HPDE6-E6E7 (cell line): ENCODE measurements around the gene FOXP1.

Source experiments
- DNase-seq: peaks from one replicate; pipeline ENCODE4 v3.0.0; 2011; ENCODE audit warnings: missing footprints; ENCODE audit errors: extremely low spot score

FOXP1 gene

DNA sequence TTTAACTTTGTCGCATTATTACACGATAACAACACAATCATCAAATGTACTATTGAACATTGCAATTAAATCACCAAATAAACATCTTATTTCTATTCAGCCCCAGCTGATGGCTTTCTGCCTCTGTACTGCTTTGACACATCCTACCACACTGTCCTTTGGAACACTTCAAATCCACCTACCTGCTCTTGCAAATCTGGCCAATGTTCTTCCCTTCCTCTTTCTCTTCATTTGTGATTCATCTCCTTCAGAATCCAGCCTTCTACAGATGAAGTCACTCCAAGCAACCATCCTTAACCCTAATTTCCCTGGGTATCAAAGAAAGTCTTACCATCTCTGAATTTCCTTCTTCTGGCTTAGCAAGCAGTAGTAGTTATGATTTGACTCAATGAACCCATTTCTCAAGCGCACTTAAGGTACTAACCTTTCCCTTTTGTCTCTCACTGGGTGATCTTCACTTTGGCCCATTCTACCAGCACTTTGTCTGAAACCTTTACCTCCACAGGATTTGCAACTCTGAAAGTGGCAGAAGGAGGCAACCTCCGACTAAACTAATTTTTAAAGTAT is 502.9 kb downstream of the FOXP1 start:
- no peak for DNase-seq

DNA sequence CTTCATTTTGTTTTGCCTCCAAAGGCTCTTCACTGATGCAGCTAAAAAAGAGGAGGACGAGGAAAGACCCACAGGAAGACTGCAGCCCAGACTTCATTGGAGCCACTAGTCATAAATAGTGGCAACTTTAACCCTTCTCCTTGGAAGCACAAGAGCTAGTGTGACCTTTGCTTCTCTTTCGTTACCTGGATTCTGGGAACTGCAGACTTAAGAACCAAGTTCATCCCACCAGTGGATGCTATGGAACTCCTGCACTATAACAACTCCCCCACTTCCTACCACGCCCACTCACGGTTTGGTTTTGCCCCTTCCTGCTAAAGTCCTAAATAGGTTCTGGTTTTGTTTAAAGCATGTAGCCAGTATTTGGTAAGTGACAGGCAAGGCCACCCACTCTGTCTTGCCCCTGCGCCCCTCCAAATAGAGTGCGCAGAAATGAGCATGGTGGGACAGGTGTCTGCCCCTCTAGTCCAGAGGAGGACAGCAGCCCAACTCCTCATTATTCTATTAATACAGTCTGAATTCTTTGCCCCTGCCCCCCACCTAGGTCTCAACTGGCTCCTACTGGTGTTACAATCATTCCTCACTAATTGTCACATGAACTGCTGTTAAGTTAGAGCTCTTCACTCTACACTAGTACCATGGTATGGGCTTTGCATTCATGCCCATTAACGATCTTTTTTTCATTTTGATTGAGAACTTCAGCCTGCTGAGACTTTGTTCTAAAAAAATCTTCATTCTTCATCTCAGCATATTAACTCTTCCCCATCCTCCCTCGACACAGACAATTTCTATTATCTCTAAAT is 504.6 kb downstream of the FOXP1 start:
- no peak for DNase-seq

DNA sequence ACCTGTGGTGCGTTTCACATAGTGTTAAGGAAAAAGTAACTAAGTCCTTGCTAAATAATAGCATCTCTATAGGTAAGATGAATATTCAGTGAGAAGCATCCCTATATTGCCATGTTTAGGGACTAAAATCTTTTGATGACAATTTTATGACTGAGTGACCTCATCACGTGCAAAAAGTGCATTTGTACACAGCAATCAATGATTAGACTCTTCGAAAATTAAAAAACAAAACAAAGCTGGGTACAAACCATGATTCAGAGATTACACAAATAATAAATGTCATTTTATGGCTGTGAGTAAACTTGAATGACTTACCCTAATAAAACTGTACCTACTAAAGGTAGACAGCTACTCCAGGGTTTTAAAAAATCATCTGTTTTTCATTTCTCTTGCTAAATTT is 505.3 kb downstream of the FOXP1 start:
- no peak for DNase-seq

GRCh38 chr3:71077070-71077469 is 506.5 kb downstream of the FOXP1 start:
- DNase-seq = no peak

DNA sequence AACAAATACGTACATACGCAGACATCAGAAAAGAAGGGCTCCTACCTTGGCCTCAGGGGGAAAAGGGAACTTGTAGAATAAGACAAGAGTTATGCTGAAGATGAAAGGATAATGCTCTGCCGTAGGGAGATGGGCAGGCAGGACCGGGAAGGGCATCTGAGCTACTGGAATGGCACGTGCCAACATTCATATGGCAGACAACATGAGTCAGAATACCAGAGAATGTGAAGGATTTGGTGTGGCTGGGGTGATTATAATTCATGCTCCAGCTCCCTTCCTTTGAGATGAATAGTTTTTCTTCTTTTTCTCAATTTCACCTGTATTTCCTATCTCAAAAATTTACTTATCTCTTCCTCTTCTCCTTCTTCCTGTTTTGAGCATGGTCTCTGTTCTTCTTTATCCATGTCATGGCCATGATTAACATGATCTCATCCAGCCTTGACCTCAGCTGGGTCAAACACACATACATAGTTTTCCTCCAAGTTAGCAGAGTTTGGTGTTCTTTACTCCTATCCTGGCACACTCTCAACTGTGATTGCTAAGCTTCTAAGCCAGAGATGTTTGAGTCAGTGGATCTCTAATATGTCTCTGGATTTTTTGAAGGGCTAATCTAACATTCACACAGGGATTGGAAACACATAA is 507.0 kb downstream of the FOXP1 start:
- no peak for DNase-seq

DNA sequence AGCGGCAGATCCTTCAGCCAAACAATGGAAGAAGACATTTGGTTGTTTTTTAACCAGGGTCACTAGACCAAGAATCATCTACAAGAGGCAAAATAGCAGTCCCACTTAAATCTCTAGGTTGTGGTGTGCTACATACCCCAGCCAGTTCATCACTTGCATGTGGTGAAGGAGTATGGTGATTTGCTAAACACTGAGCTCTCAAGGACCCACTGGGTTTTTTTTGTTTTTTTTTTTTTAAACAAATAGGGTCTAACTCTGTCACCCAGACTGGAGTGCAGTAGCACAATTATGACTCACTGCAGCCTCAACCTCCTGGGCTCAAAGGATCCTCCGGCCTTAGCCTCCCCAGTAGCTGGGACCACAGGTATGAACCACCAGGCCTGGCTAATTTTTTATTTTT is 508.0 kb downstream of the FOXP1 start:
- DNase-seq = no peak

- DNase-seq = no peak
Measured at GRCh38 chr3:71074423-71074822, 509.1 kb downstream of the FOXP1 start.

GRCh38 chr3:71072986-71073385 is 510.5 kb downstream of the FOXP1 start:
- DNase-seq = no peak

DNA sequence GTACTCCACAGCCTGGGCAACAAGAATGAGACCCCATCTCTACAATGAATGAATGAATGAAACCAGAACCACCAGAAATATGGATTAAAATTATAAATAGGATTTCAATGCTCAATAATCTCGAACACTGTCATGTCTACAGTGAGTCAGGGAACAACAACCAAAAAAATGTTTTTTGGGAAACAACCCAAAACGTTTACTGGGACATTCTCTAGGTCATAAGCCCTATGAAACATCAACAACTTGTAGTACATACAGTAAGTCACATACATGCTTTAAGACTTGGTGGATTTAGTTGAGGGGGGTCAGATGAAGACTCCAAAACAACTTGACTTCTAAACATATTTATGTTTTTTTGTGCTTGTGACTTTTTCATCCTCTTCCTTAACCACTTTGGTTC is 511.2 kb downstream of the FOXP1 start:
- no peak for DNase-seq

DNA sequence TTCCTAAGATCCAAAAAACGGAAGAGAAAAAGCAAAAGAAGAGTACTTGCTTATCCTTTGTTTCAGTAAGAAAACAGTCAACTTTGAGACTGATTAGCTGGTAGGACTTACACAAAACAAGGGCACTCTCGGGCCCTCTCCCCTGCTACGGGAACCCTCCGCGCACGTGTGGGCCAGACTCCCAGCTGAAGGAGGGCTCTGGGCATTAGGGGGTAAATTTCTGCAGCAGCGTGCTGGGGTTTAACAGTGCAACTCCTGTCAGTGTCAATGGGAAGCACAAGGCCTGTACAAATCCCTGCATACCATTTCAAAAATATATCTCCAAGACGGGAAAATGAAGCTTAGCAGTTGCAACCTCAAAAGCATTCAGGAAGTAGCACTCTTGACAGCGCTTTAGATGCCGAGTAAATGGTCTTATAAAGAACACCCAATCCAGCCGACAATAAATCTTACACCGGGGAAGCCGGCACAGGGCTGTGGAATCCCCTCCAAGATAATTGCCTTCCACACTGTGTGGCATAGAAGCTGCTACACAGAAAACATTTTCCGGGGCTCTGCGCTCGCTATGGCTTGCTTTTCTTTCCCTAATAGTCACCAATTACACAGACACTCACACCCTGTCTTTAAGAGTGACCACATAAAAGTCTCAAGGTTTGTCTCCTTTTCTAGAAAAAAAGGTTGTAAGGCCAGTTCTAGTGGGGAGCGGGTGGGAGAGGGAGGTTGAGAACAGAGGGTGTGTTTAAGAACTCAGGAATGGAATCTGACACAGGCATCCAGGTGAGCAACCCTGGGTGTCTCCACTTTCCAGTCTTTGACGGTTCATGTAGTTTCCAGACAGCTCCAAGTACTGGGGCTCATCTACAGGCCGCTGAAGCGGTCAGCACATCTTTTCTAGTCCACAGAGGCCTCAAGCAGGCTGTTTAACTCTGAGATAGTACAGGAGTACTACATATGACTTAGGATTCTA is 512.7 kb downstream of the FOXP1 start:
- no peak for DNase-seq

DNA sequence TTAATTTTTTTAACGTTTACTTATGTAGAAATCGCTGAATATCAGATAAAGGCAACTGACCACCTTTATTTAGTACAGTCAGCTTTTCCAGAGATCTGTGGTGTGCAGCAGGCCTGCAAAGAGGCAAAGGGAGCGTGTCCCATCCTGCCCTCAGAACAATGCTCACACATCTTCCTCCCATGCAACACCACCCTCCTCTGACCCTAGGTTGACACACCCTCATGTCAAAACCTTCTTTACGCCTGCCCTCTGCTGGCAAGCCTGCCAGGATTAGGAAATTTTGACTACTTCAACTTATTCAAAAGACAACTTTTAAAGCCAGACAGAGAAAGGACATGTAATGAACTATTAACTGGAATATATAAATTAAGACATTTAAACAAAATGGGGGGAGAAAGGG is 513.7 kb downstream of the FOXP1 start:
- peak; percentile 60 for DNase-seq

GRCh38 chr3:71067977-71068654 is 515.4 kb downstream of the FOXP1 start:
- no peak for DNase-seq

- no peak for DNase-seq
Measured at GRCh38 chr3:71066849-71067261, 516.7 kb downstream of the FOXP1 start.

DNA sequence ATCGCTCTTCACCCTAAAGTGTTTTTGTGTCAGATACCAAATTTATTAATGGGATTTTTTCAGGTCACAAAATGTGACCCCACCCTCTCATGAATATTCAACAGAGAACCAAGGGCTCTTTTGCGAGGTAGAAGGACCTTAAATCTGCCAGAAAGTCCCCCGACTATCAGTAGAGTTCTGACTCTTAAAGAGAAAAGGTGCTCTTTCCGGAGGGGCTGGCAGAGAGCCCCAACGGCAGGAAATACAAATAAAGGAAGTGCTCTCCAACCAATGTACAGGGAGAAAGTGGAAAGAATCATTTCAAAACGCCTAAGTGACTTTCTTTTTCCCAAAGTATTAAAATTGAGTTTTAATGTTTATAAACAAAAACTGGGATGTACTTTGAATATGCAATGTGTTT is 517.2 kb downstream of the FOXP1 start:
- no peak for DNase-seq

DNA sequence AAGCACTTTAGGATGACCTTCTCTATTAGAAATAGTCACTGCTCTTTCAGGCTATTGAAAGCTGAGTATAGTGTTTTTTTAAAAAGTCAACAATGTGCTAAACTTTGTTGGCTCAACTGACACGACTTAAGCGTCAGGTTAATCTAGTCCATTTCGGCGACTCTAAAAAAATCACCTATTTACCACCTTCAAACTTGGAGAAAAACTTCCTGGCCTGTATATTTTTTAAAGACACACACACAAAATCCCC is 517.8 kb downstream of the FOXP1 start:
- no peak for DNase-seq

GRCh38 chr3:71064956-71065763 is 518.4 kb downstream of the FOXP1 start:
- DNase-seq = no peak

DNA sequence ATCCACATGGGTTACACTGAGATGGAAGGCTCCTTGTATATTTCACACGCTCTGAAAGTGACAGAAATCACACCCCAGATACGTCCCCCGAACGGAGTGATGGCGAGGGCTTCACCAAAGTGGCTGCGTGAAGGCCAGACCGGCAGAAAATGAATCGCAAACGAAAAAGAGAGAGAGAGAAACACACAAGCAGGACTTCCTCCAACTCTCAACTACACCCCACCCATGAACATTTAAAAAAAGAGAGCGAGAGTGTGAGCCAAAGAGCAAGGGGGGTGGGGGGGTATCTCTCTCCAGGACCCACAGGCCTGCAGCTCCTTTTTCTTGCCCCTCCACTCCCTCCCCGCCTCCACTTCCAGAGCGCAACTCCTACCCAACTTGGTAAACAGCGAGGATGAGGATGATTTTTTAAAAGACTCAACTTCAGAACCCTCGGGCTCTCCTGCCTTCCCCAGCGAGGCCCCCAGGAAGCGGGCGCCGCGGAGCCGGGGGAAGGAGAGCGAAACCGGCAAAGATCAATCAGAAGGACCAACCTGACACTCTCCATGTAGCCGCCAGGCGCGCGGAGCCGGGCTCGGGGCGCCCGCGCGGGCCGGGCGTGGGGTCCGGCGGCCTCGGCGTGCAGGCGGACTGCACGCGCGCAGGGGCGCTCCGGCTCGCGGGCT is 519.1 kb downstream of the FOXP1 start:
- DNase-seq = no peak

DNA sequence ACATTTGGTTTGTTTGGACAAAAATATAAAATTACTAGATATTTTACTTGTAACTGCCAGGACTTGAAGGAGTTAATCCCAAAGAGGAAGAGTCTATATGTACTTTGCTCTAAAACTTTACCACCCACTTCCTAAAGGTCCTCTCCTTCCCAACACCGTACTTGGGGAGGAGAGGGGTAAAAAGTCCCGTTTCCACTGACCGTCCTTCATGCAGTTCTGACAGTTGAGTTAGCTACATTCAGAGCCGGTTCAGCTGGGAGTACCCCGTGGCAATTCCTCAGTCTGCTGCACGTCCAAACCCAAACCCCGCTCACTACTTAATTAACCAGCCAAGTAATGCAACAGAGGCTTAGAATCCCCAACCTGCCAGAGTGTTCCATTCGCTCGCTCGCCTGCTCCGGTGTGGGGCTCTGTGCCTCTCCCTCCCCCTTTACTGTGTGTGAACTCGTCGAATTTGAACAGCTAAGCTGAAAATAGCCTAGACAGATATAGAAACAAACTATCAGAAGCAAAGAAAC is 519.7 kb downstream of the FOXP1 start:
- no peak for DNase-seq

- no peak for DNase-seq
Measured at GRCh38 chr3:71062952-71063772, 520.4 kb downstream of the FOXP1 start.
